ENCODE results near the gene MXRA7.
"Not testable (repeated sequence)": the region's sequence is repeated elsewhere in the genome, so short reads cannot be mapped to it uniquely, and the experiment has no call there.

Gene MXRA7

GRCh38 chr17:76714822-76715495 lies 4.2 kb upstream of the MXRA7 start:
- Histone ChIP-seq H2BK120ac (ENCODE audit: low read depth, low read length) (no peak overlapping the region), H2BK15ac (ENCODE audit: low read length) (no peak overlapping the region), H2BK5ac (ENCODE audit: low read length) (no peak overlapping the region), H2AK5ac (ENCODE audit: low read depth, low read length) (no peak overlapping the region), H3K23ac (ENCODE audit: low read depth, low read length, poor library complexity) (no peak overlapping the region), H2BK12ac (ENCODE audit: low read length) (no peak overlapping the region), H3K4me2 (ENCODE audit: insufficient read depth, low read length, poor library complexity, severe bottlenecking) (no peak overlapping the region), H2AFZ (ENCODE audit: low read length) (no peak overlapping the region), H3K4me3 (ENCODE audit: low read length in 2 of 2) (no peak overlapping the region), H3K9ac (ENCODE audit: low read depth, low read length, poor library complexity) (no peak overlapping the region), H3K18ac (ENCODE audit: low read length) (no peak overlapping the region), H4K8ac (ENCODE audit: low read depth, low read length) (no peak overlapping the region), H3K27ac (replicated peaks; ENCODE audit: low read length) (no peak overlapping the region), H3K4me1 (ENCODE audit: control insufficient read depth in 2 of 2, insufficient read depth in 1 of 2, low read depth in 1 of 2, low read length in 2 of 2) (peaks cover 5 to 6% of the 10 kb centered on the region in 2 donors), H3K36me3 (replicated peaks in 1 of 2; ENCODE audit: control insufficient read depth in 2 of 2, insufficient read depth in 2 of 2, low read length in 2 of 2) (peaks cover 28 to 60% of the 10 kb centered on the region in 2 donors), H3K79me1 (ENCODE audit: low read depth, low read length) (peaks cover under 1% of the 10 kb centered on the region), H4K91ac (ENCODE audit: low read depth, low read length, poor library complexity) (no peak overlapping the region), H3K4ac (ENCODE audit: low read length) (no peak overlapping the region), H3K14ac (ENCODE audit: low read length) (no peak overlapping the region), H3K27me3 (ENCODE audit: control insufficient read depth in 3 of 3, insufficient read depth in 3 of 3, low read depth in 1 of 3, low read length in 3 of 3) (no peaks in the 10 kb centered on the region), H3K9me3 (replicated peaks in 1 of 2; ENCODE audit: control insufficient read depth in 2 of 2, insufficient read depth in 1 of 2, low read depth in 1 of 2, low read length in 2 of 2) (no peaks in the 10 kb centered on the region)
- no CpG with 5 or more reads among the region's 4 CpGs for WGBS, 2 donors (ENCODE audit: extremely low coverage in 2 of 2, insufficient read length in 2 of 2, insufficient replicate concordance in 1 of 2)
- no peak for DNase-seq (ENCODE audit: low spot score)

- Histone ChIP-seq H3K9ac (ENCODE audit: low read depth, low read length, poor library complexity) (no peak overlapping the region), H3K18ac (ENCODE audit: low read length) (no peak overlapping the region), H2AFZ (ENCODE audit: low read length) (no peak overlapping the region), H2BK12ac (ENCODE audit: low read length) (no peak overlapping the region), H4K8ac (ENCODE audit: low read depth, low read length) (no peak overlapping the region), H3K14ac (ENCODE audit: low read length) (no peak overlapping the region), H2BK15ac (ENCODE audit: low read length) (no peak overlapping the region), H3K4me2 (ENCODE audit: insufficient read depth, low read length, poor library complexity, severe bottlenecking) (no peak overlapping the region), H3K4me1 (ENCODE audit: control insufficient read depth in 2 of 2, insufficient read depth in 1 of 2, low read depth in 1 of 2, low read length in 2 of 2) (peaks cover 10 to 11% of the 10 kb centered on the region in 2 donors), H3K27me3 (ENCODE audit: control insufficient read depth in 3 of 3, insufficient read depth in 3 of 3, low read depth in 1 of 3, low read length in 3 of 3) (no peaks in the 10 kb centered on the region), H2BK120ac (ENCODE audit: low read depth, low read length) (no peak overlapping the region), H3K4me3 (ENCODE audit: low read length in 2 of 2) (no peak overlapping the region), H2AK5ac (ENCODE audit: low read depth, low read length) (no peak overlapping the region), H2BK5ac (ENCODE audit: low read length) (no peak overlapping the region), H3K36me3 (replicated peaks in 1 of 2; ENCODE audit: control insufficient read depth in 2 of 2, insufficient read depth in 2 of 2, low read length in 2 of 2) (peaks cover 24 to 54% of the 10 kb centered on the region in 2 donors), H4K91ac (ENCODE audit: low read depth, low read length, poor library complexity) (no peak overlapping the region), H3K27ac (replicated peaks; ENCODE audit: low read length) (no peak overlapping the region), H3K4ac (ENCODE audit: low read length) (no peak overlapping the region), H3K9me3 (replicated peaks in 1 of 2; ENCODE audit: control insufficient read depth in 2 of 2, insufficient read depth in 1 of 2, low read depth in 1 of 2, low read length in 2 of 2) (no peaks in the 10 kb centered on the region), H3K23ac (ENCODE audit: low read depth, low read length, poor library complexity) (no peak overlapping the region), H3K79me1 (ENCODE audit: low read depth, low read length) (peaks cover 4% of the 10 kb centered on the region)
- DNase-seq (ENCODE audit: low spot score) = no peak
- WGBS, 2 donors (ENCODE audit: extremely low coverage in 2 of 2, insufficient read length in 2 of 2, insufficient replicate concordance in 1 of 2) = no CpG with 5 or more reads among the region's 5 CpGs
These were observed 3.6 kb upstream of the MXRA7 start for GRCh38 chr17:76714336-76714735.

- WGBS, 2 donors (ENCODE audit: extremely low coverage in 2 of 2, insufficient read length in 2 of 2, insufficient replicate concordance in 1 of 2) = no CpG with 5 or more reads among the region's 7 CpGs
- H3K18ac ChIP-seq (ENCODE audit: low read length) = no peak overlapping the region
- peaks cover 22 to 48% of the 10 kb centered on the region in 2 donors for H3K36me3 ChIP-seq (replicated peaks in 1 of 2; ENCODE audit: control insufficient read depth in 2 of 2, insufficient read depth in 2 of 2, low read length in 2 of 2)
These were observed 3.0 kb upstream of the MXRA7 start for GRCh38 chr17:76713765-76714164.

GRCh38 chr17:76712321-76712720 lies 1.6 kb upstream of the MXRA7 start:
- not testable (repeated sequence) for H2BK5ac ChIP-seq (ENCODE audit: low read length); H2AK5ac ChIP-seq (ENCODE audit: low read depth, low read length); H3K27ac ChIP-seq (replicated peaks; ENCODE audit: low read length); H3K14ac ChIP-seq (ENCODE audit: low read length); DNase-seq (ENCODE audit: low spot score); H3K4ac ChIP-seq (ENCODE audit: low read length); H4K8ac ChIP-seq (ENCODE audit: low read depth, low read length); H4K91ac ChIP-seq (ENCODE audit: low read depth, low read length, poor library complexity); H3K9ac ChIP-seq (ENCODE audit: low read depth, low read length, poor library complexity); H3K9me3 ChIP-seq (replicated peaks in 1 of 2; ENCODE audit: control insufficient read depth in 2 of 2, insufficient read depth in 1 of 2, low read depth in 1 of 2, low read length in 2 of 2); H2AFZ ChIP-seq (ENCODE audit: low read length); H3K4me3 ChIP-seq (ENCODE audit: low read length in 2 of 2); H3K23ac ChIP-seq (ENCODE audit: low read depth, low read length, poor library complexity); H3K18ac ChIP-seq (ENCODE audit: low read length); H2BK120ac ChIP-seq (ENCODE audit: low read depth, low read length); H2BK15ac ChIP-seq (ENCODE audit: low read length); H2BK12ac ChIP-seq (ENCODE audit: low read length); H3K4me2 ChIP-seq (ENCODE audit: insufficient read depth, low read length, poor library complexity, severe bottlenecking); H3K27me3 ChIP-seq (ENCODE audit: control insufficient read depth in 3 of 3, insufficient read depth in 3 of 3, low read depth in 1 of 3, low read length in 3 of 3); H3K79me1 ChIP-seq (ENCODE audit: low read depth, low read length)
- no CpG with 5 or more reads among the region's 7 CpGs for WGBS, 2 donors (ENCODE audit: extremely low coverage in 2 of 2, insufficient read length in 2 of 2, insufficient replicate concordance in 1 of 2)
- Histone ChIP-seq H3K4me1 (ENCODE audit: control insufficient read depth in 2 of 2, insufficient read depth in 1 of 2, low read depth in 1 of 2, low read length in 2 of 2) (peaks cover 25% of the 10 kb centered on the region in 2 donors), H3K36me3 (replicated peaks in 1 of 2; ENCODE audit: control insufficient read depth in 2 of 2, insufficient read depth in 2 of 2, low read length in 2 of 2) (peaks cover 12 to 33% of the 10 kb centered on the region in 2 donors)

More at GRCh38 chr17:76713765-76714164, 3.0 kb upstream of the MXRA7 start:
- H3K27me3 ChIP-seq (ENCODE audit: control insufficient read depth in 3 of 3, insufficient read depth in 3 of 3, low read depth in 1 of 3, low read length in 3 of 3) = no peaks in the 10 kb centered on the region
- H3K23ac ChIP-seq (ENCODE audit: low read depth, low read length, poor library complexity) = no peak overlapping the region
- no peak overlapping the region for H2BK120ac ChIP-seq (ENCODE audit: low read depth, low read length)
- no peaks in the 10 kb centered on the region for H3K9me3 ChIP-seq (replicated peaks in 1 of 2; ENCODE audit: control insufficient read depth in 2 of 2, insufficient read depth in 1 of 2, low read depth in 1 of 2, low read length in 2 of 2)
- H2AK5ac ChIP-seq (ENCODE audit: low read depth, low read length) = no peak overlapping the region
- H4K8ac ChIP-seq (ENCODE audit: low read depth, low read length) = no peak overlapping the region
- H3K4me1 ChIP-seq (ENCODE audit: control insufficient read depth in 2 of 2, insufficient read depth in 1 of 2, low read depth in 1 of 2, low read length in 2 of 2) = peaks cover 15% of the 10 kb centered on the region in 2 donors
- H4K91ac ChIP-seq (ENCODE audit: low read depth, low read length, poor library complexity) = no peak overlapping the region
- H3K4me3 ChIP-seq (ENCODE audit: low read length in 2 of 2) = no peak overlapping the region
- no peak overlapping the region for H3K14ac ChIP-seq (ENCODE audit: low read length)
- no peak overlapping the region for H2BK12ac ChIP-seq (ENCODE audit: low read length)
- no peak overlapping the region for H2AFZ ChIP-seq (ENCODE audit: low read length)
- H3K79me1 ChIP-seq (ENCODE audit: low read depth, low read length) = peaks cover 4% of the 10 kb centered on the region
- H3K4me2 ChIP-seq (ENCODE audit: insufficient read depth, low read length, poor library complexity, severe bottlenecking) = no peak overlapping the region
- H2BK5ac ChIP-seq (ENCODE audit: low read length) = no peak overlapping the region
- no peak overlapping the region for H3K4ac ChIP-seq (ENCODE audit: low read length)
- DNase-seq (ENCODE audit: low spot score) = no peak
- no peak overlapping the region for H3K9ac ChIP-seq (ENCODE audit: low read depth, low read length, poor library complexity)
- no peak overlapping the region for H2BK15ac ChIP-seq (ENCODE audit: low read length)
- H3K27ac ChIP-seq (replicated peaks; ENCODE audit: low read length) = no peak overlapping the region
